Spleen (tissue), 7 donors: Measurements from ENCODE around the gene NECAB2.

Experiments
- CTCF ChIP-seq, 11 experiments: fragments of 200-600 bp in 7 of 11; fragments of 450-650 bp in 4 of 11; sonication (generic) in 4 of 11; IDR thresholded peaks in 8 of 11; conservative IDR thresholded peaks in 3 of 11; 1 replicate in 7 of 11; 2 replicates in 4 of 11; pipeline versions ENCODE4 v1.4.0 to v1.8.0; 2016 to 2021; ENCODE audit warnings: antibody characterized with exemption in 11 of 11, inconsistent platforms in 4 of 11, mild to moderate bottlenecking in 1 of 11
- POLR2A ChIP-seq, 3 donors: fragments of 450-650 bp; IDR thresholded peaks; one replicate each; pipeline ENCODE4 v1.5.1; 2017; ENCODE audit warnings: antibody characterized with exemption in 3 of 3, mild to moderate bottlenecking in 1 of 3
- donor health status: DM: no; HTN: no; CAD: no; lungs with moderate emphysema.
- donor health status: DM: no; HTN: no; CAD: no.
- donor health status: DM: no; HTN: no; CAD: no.

DNA sequence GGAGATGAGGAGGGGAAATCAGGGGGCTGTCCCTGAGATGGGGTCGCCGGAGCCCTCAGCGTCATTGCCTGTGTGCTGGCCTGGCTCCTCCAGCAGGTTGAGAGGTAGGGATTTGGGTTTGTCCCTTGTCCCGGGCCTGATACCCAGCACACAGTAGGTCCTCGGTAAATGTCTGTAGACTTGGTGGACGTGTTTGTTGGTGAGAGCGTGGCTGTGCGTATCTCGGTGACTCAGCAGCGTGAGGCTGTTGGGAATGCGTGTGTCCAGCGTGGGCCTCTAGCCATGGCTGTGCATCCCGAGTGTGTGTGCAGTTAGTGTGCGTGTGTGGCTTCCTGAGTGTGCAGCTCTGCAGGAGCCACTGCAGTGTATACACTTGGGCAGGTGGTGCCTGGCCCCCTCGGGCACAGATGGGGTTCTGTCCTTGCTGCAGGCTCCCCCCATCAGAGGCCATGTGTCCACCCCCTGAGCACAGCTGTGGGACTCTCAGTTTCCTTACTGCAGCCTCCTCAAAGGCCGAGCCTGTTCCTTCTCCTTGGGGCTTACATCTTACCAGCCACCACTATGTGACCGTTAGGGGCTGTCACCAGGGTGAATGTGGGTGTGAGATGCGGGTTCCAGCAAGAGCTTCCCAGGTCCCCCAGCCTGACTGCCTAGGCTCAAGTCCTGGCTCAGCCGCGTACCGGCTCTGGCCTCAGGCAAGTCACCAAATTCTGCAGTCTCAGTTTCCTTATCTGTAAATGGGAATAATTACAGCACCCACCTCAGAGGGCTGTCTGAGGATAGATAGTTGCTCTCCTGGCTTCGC lies 5.7 kb downstream of the NECAB2 start:
- no peak for TF ChIP-seq CTCF (IDR thresholded peaks at IDR 0.05 in 8 of 11, conservative IDR thresholded peaks at IDR 0.05 in 3 of 11)
- no peak for TF ChIP-seq POLR2A (IDR thresholded peaks at IDR 0.05)
